Measurements from ENCODE around the gene B3GNT2.
"Not testable (repeated sequence)": the region's sequence is repeated elsewhere in the genome, so short reads cannot be mapped to it uniquely, and the experiment has no call there.

The B3GNT2 gene

GRCh38 chr2:62195421-62196277, at the start of gene B3GNT2:
Gene B3GNT2 (plus strand): TSS chr2:62196115. CDS start chr2:62222221, 26,106 bp downstream.
- DNase-seq (ENCODE audit: low read depth in 2 of 2): peak; percentile 70 to 78

- not testable (repeated sequence) for DNase-seq (ENCODE audit: low read depth in 2 of 2)
Measured at GRCh38 chr2:62146790-62147189, 49.1 kb upstream of the B3GNT2 start.

GRCh38 chr2:62147610-62148301, 48.2 kb upstream of the B3GNT2 start:
- DNase-seq (ENCODE audit: low read depth in 2 of 2): no peak

- DNase-seq (ENCODE audit: low read depth in 2 of 2): no peak
Measured at GRCh38 chr2:62149708-62150107, 46.2 kb upstream of the B3GNT2 start.

- DNase-seq (ENCODE audit: low read depth in 2 of 2): no peak
Measured at GRCh38 chr2:62150597-62151305, 45.2 kb upstream of the B3GNT2 start.

- no peak for DNase-seq (ENCODE audit: low read depth in 2 of 2)
Measured at GRCh38 chr2:62151306-62151638, 44.6 kb upstream of the B3GNT2 start.

- DNase-seq (ENCODE audit: low read depth in 2 of 2): no peak
Measured at GRCh38 chr2:62152000-62152399, 43.9 kb upstream of the B3GNT2 start.

GRCh38 chr2:62156861-62157496, 38.9 kb upstream of the B3GNT2 start:
- no peak for DNase-seq (ENCODE audit: low read depth in 2 of 2)

- DNase-seq (ENCODE audit: low read depth in 2 of 2): no peak
Measured at GRCh38 chr2:62158444-62159121, 37.3 kb upstream of the B3GNT2 start.

- not testable (repeated sequence) for DNase-seq (ENCODE audit: low read depth in 2 of 2)
Measured at GRCh38 chr2:62160691-62161090, 35.2 kb upstream of the B3GNT2 start.

- DNase-seq (ENCODE audit: low read depth in 2 of 2): no peak
Measured at GRCh38 chr2:62163106-62163831, 32.6 kb upstream of the B3GNT2 start.

GRCh38 chr2:62163834-62164233, 32.1 kb upstream of the B3GNT2 start:
- DNase-seq (ENCODE audit: low read depth in 2 of 2): no peak

GRCh38 chr2:62175728-62176127, 20.2 kb upstream of the B3GNT2 start:
- no peak for DNase-seq (ENCODE audit: low read depth in 2 of 2)

- DNase-seq (ENCODE audit: low read depth in 2 of 2): no peak
Measured at GRCh38 chr2:62176801-62177200, 19.1 kb upstream of the B3GNT2 start.

- DNase-seq (ENCODE audit: low read depth in 2 of 2): no peak
Measured at GRCh38 chr2:62177392-62178049, 18.4 kb upstream of the B3GNT2 start.

- no peak for DNase-seq (ENCODE audit: low read depth in 2 of 2)
Measured at GRCh38 chr2:62178741-62179271, 17.1 kb upstream of the B3GNT2 start.

GRCh38 chr2:62180975-62181374, 14.9 kb upstream of the B3GNT2 start:
- no peak for DNase-seq (ENCODE audit: low read depth in 2 of 2)

GRCh38 chr2:62181843-62182242, 14.1 kb upstream of the B3GNT2 start:
- DNase-seq (ENCODE audit: low read depth in 2 of 2): no peak

GRCh38 chr2:62184512-62185230, 11.2 kb upstream of the B3GNT2 start:
- DNase-seq (ENCODE audit: low read depth in 2 of 2): no peak

All from stimulated activated CD4-positive, alpha-beta T cell treated with anti-CD3 and anti-CD28 coated beads, Interleukin-12 subunit alpha, Interleukin-12 subunit beta, amount 100 ng/mL, for 24 hours (primary cell).